ENCODE measurements around the gene CAMKK1. TPM values are rescaled to one million over a fixed set of nuclear protein-coding genes. Genes with fewer than 3 reads are reported as not detected.

Gene CAMKK1
- total RNA-seq, 1 donor from 2014 or later: 4.5 TPM

GRCh38 chr17:3826191-3826590, 66.7 kb downstream of the CAMKK1 start:
- Mint-ChIP-seq H3K27ac (ENCODE audit: unreplicated experiment) (no peak overlapping the region), H3K9me3 (no peaks in the 10 kb centered on the region), H3K36me3 (ENCODE audit: low read depth) (peaks cover 5% of the 10 kb centered on the region), H3K27me3 (ENCODE audit: low read depth) (no peaks in the 10 kb centered on the region), H3K4me3 (no peak overlapping the region), H3K4me1 (no peaks in the 10 kb centered on the region)
- no peak for TF ChIP-seq CTCF (conservative IDR thresholded peaks at IDR 0.05)
- no peak for DNase-seq (ENCODE audit: low read depth, low spot score)

- H3K27ac Mint-ChIP-seq (ENCODE audit: unreplicated experiment): no peak overlapping the region
- TF ChIP-seq CTCF (conservative IDR thresholded peaks at IDR 0.05): no peak
- H3K4me3 Mint-ChIP-seq: no peak overlapping the region
- H3K4me1 Mint-ChIP-seq: no peaks in the 10 kb centered on the region
- H3K36me3 Mint-ChIP-seq (ENCODE audit: low read depth): peaks cover 12% of the 10 kb centered on the region
- H3K27me3 Mint-ChIP-seq (ENCODE audit: low read depth): no peaks in the 10 kb centered on the region
- H3K9me3 Mint-ChIP-seq: no peaks in the 10 kb centered on the region
- DNase-seq (ENCODE audit: low read depth, low spot score): no peak
Measured at GRCh38 chr17:3821101-3821500, 71.8 kb downstream of the CAMKK1 start.

- no peak for DNase-seq (ENCODE audit: low read depth, low spot score)
- peaks cover 15% of the 10 kb centered on the region for H3K36me3 Mint-ChIP-seq (ENCODE audit: low read depth)
- no peak for TF ChIP-seq CTCF (conservative IDR thresholded peaks at IDR 0.05)
- no peaks in the 10 kb centered on the region for H3K27me3 Mint-ChIP-seq (ENCODE audit: low read depth)
- no peaks in the 10 kb centered on the region for H3K9me3 Mint-ChIP-seq
- H3K4me1 Mint-ChIP-seq: no peaks in the 10 kb centered on the region
- no peak overlapping the region for H3K27ac Mint-ChIP-seq (ENCODE audit: unreplicated experiment)
- H3K4me3 Mint-ChIP-seq: no peak overlapping the region
Measured at GRCh38 chr17:3818786-3819185, 74.1 kb downstream of the CAMKK1 start.

GRCh38 chr17:3817851-3818605, 74.8 kb downstream of the CAMKK1 start:
- H3K36me3 Mint-ChIP-seq (ENCODE audit: low read depth): peaks cover 15% of the 10 kb centered on the region
- no peak for DNase-seq (ENCODE audit: low read depth, low spot score)
- no peak overlapping the region for H3K27ac Mint-ChIP-seq (ENCODE audit: unreplicated experiment)
- no peak overlapping the region for H3K4me3 Mint-ChIP-seq
- H3K27me3 Mint-ChIP-seq (ENCODE audit: low read depth): no peaks in the 10 kb centered on the region
- no peaks in the 10 kb centered on the region for H3K4me1 Mint-ChIP-seq
- no peak for TF ChIP-seq CTCF (conservative IDR thresholded peaks at IDR 0.05)
- no peaks in the 10 kb centered on the region for H3K9me3 Mint-ChIP-seq

GRCh38 chr17:3815925-3816324, 76.9 kb downstream of the CAMKK1 start:
- H3K4me3 Mint-ChIP-seq: no peak overlapping the region
- H3K36me3 Mint-ChIP-seq (ENCODE audit: low read depth): peaks cover 11% of the 10 kb centered on the region

More at GRCh38 chr17:3815925-3816324, 76.9 kb downstream of the CAMKK1 start:
- no peaks in the 10 kb centered on the region for H3K27me3 Mint-ChIP-seq (ENCODE audit: low read depth)
- no peaks in the 10 kb centered on the region for H3K4me1 Mint-ChIP-seq
- TF ChIP-seq CTCF (conservative IDR thresholded peaks at IDR 0.05): no peak
- DNase-seq (ENCODE audit: low read depth, low spot score): no peak
- H3K9me3 Mint-ChIP-seq: no peaks in the 10 kb centered on the region
- H3K27ac Mint-ChIP-seq (ENCODE audit: unreplicated experiment): no peak overlapping the region
